ENCODE measurements around the gene PRKCA.

The PRKCA gene

DNA sequence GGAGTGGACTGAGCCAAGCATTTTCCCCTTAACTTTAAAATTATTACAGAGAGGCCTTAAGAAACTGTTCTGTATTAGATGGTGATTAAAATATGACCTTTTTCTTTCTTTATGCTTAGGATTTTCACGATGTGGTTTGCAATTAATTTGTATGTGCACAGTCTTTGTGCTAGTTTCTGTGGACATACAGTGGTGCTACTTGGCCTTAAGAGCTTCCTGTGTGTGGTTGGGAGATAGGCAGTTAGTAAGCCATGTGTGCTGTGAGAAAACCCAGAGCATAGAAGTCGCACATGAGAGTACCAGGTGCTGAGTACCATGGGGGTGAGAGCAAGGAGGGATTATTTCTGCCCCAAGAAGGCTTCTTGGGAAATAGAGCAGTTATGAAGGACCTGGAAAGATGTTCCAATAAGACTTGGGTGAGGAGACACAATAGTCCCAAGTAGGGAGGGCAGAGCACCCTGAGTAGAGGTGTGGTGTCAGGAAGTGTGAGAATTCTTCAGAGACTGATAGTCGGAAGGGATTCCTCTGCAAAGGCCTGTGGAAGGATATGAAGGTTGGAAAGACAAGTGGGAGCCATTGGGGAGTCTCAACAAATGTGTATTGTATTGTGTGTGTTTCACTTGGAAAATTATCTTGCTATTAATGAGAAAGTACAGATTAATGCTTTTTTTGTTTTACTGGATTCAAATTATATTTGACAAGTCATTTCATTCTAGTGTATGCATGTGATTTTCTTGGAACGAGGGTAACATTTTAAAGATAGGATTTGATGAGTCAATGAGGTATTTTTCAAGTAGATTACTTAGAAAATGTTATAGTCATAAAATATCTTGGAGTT is 239.9 kb downstream of the PRKCA start:
- TF ChIP-seq POLR2A (IDR thresholded peaks at IDR 0.05; ENCODE audit: low read length) (no peak), GATA1 (IDR thresholded peaks at IDR 0.05; ENCODE audit: low read depth, low read length) (no peak)

DNA sequence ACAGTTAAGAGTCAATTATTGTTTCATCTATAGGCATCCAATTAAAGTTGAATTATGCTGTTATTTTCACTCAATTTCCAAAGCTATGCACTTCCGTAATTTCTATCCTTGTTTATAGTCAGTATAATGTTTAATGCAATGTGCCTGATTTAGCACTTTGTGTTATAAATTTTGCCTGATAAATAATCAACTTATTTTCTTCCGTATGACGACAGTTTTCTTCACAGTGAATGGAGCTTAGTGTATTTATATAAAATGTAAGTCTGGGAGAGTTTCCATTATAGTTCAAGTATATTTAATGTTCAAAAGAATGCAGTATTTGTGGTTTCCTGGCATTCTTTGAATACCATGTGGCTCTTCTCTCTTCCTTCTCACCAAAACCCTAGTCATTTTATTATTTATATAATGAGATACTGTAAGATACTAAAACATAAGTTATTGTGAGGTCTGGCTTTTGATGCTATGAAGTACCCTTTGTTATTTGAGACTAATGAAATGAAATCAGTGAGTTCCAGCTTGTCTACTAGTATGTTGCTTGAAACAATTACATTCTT is 240.6 kb downstream of the PRKCA start:
- DNase-seq, result no peak
- TF ChIP-seq GATA1 (IDR thresholded peaks at IDR 0.05; ENCODE audit: low read depth, low read length), result no peak
- no peak for TF ChIP-seq POLR2A (IDR thresholded peaks at IDR 0.05; ENCODE audit: low read length)

More for the DNA sequence above, 239.9 kb downstream of the PRKCA start:
- DNase-seq, result no peak

GRCh38 chr17:66543526-66543925 is 241.1 kb downstream of the PRKCA start:
- no peak for DNase-seq
- no peak for TF ChIP-seq POLR2A (IDR thresholded peaks at IDR 0.05; ENCODE audit: low read length)
- TF ChIP-seq GATA1 (IDR thresholded peaks at IDR 0.05; ENCODE audit: low read depth, low read length), result no peak

GRCh38 chr17:66545918-66546317 is 243.5 kb downstream of the PRKCA start:
- TF ChIP-seq POLR2A (IDR thresholded peaks at IDR 0.05; ENCODE audit: low read length), result no peak
- TF ChIP-seq GATA1 (IDR thresholded peaks at IDR 0.05; ENCODE audit: low read depth, low read length), result no peak
- DNase-seq, result no peak

DNA sequence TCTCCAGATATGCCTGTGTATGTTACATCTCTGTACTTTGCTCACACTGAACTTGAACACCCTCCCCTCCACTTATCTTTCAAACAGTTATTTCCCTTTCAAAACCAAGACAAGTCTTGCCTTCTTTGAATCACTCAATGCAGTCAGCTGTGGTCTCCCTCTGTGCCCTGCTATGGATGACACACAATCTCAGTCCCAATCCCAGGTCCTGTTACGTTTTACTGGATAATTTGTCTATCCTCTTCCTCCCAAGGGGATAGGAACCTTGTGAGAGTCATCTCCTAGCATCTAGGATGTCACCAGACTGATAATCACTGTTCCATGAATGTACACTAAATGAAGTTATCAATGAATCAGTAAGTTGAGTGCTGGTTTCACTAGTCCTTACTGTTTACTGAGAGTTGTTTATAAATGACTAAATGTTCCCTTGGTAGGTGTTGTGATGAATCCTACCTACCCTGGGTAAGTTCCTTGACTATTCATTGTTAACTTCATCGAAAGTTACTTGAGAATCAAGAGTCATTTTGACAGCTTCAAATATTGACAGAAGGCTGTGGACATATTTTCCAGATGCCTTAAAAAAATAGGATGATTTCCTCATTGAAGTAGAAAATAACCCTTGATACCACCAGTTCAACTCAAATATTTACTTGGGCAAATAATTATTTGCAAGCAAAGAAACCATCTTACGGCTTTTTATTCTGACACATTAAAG is 244.9 kb downstream of the PRKCA start:
- DNase-seq, result no peak
- TF ChIP-seq GATA1 (IDR thresholded peaks at IDR 0.05; ENCODE audit: low read depth, low read length) (no peak), POLR2A (IDR thresholded peaks at IDR 0.05; ENCODE audit: low read length) (no peak)

DNA sequence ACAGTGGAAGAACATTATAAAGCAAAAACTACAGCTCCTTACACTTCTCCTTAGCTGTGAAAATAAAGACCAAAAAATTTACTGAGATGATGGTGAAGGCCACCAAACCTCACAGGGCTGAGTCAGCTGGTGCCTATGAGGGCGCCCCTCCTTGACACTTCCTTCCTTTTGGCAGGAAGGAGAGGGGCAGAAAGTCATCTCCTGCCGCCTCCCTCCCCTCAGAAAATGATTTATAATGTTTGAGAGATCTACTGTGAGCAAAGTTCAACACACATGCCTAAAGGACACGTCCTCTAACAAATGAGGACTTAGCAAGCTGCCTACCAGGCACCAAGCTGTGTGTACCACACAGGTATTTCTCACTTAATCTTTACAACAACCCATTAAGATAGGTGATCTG is 245.7 kb downstream of the PRKCA start:
- DNase-seq, result no peak
- TF ChIP-seq GATA1 (IDR thresholded peaks at IDR 0.05; ENCODE audit: low read depth, low read length), result no peak
- no peak for TF ChIP-seq POLR2A (IDR thresholded peaks at IDR 0.05; ENCODE audit: low read length)

GRCh38 chr17:66548659-66549310 is 246.4 kb downstream of the PRKCA start:
- no peak for DNase-seq
- TF ChIP-seq POLR2A (IDR thresholded peaks at IDR 0.05; ENCODE audit: low read length) (no peak), GATA1 (IDR thresholded peaks at IDR 0.05; ENCODE audit: low read depth, low read length) (no peak)

GRCh38 chr17:66549311-66549704 is 246.9 kb downstream of the PRKCA start:
- DNase-seq, result no peak
- no peak for TF ChIP-seq POLR2A (IDR thresholded peaks at IDR 0.05; ENCODE audit: low read length)
- TF ChIP-seq GATA1 (IDR thresholded peaks at IDR 0.05; ENCODE audit: low read depth, low read length), result no peak

DNA sequence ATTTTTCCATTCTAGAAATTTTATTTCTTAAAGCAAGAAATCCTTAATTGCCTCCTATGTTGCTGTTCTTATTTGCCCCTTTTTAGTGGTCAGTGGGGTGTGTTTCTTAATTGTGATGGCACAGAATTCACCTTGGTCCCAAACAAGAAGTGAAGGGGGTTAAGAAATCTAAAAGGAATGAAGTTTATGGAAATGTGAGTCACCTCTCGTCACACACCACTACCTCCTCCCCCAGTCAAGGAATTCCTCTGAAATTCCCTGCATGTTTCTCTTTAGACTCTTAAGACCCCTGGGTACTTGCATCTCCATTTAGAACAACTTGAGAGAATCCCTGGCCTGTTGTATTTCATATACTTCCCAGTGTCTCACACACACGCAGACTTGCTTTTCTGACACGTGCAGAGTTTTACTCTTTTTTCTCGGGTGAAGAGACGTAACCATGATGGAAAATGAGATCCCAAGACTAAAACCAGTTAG is 247.4 kb downstream of the PRKCA start:
- no peak for DNase-seq
- TF ChIP-seq POLR2A (IDR thresholded peaks at IDR 0.05; ENCODE audit: low read length) (no peak), GATA1 (IDR thresholded peaks at IDR 0.05; ENCODE audit: low read depth, low read length) (no peak)

- TF ChIP-seq GATA1 (IDR thresholded peaks at IDR 0.05; ENCODE audit: low read depth, low read length), result no peak
- TF ChIP-seq POLR2A (IDR thresholded peaks at IDR 0.05; ENCODE audit: low read length), result no peak
These were observed 249.4 kb downstream of the PRKCA start for GRCh38 chr17:66551839-66552238.

DNA sequence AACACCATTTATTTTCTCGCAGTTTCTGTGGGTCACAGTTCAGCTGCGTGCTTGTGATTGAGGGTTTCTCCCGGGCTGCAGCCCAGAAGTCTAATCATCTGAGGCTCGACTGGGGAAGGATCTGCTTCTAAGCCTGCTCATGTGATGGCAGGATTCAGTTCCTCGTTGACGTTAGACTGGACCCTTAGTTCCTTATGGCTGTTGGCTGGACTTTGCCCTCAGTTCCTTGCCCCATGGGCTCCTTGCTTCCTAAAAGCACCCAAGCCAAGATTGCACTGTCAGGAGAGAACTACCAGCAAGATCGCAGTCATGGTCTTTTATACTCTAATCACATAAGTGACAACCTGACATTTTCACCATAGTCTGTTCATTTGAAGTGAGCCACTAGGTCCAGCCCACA is 250.0 kb downstream of the PRKCA start:
- no peak for DNase-seq
- TF ChIP-seq POLR2A (IDR thresholded peaks at IDR 0.05; ENCODE audit: low read length), result no peak
- TF ChIP-seq GATA1 (IDR thresholded peaks at IDR 0.05; ENCODE audit: low read depth, low read length), result no peak

More at GRCh38 chr17:66551839-66552238, 249.4 kb downstream of the PRKCA start:
- DNase-seq, result no peak

DNA sequence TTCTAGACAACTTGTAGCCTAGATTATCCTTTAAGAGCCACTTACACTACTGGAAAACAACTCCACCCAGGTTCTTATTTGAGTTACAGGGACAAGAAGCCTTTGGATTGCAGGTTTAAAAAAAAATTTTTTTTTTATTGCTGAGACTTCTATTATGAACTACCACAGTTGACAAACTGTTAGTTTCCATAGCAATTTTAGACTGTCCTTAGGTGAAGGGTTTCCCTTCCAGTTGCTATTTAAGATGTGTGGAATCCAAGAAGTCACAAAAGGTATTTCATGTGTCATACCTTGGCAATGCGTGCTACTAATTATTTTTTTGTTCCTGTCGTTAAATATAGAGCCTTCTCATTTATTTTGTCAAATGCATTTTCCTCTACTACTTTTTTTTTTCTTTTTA is 253.2 kb downstream of the PRKCA start:
- no peak for DNase-seq
- TF ChIP-seq POLR2A (IDR thresholded peaks at IDR 0.05; ENCODE audit: low read length), result no peak
- no peak for TF ChIP-seq GATA1 (IDR thresholded peaks at IDR 0.05; ENCODE audit: low read depth, low read length)

- TF ChIP-seq POLR2A (IDR thresholded peaks at IDR 0.05; ENCODE audit: low read length) (no peak), GATA1 (IDR thresholded peaks at IDR 0.05; ENCODE audit: low read depth, low read length) (no peak)
- no peak for DNase-seq
These were observed 254.8 kb downstream of the PRKCA start for GRCh38 chr17:66557200-66557599.

GRCh38 chr17:66557886-66558285 is 255.5 kb downstream of the PRKCA start:
- no peak for DNase-seq

More at GRCh38 chr17:66557886-66558285, 255.5 kb downstream of the PRKCA start:
- TF ChIP-seq GATA1 (IDR thresholded peaks at IDR 0.05; ENCODE audit: low read depth, low read length) (no peak), POLR2A (IDR thresholded peaks at IDR 0.05; ENCODE audit: low read length) (no peak)

All from erythroblast (primary cell).